HepG2 (cell line): ENCODE data around the gene ZKSCAN4. TPM values are rescaled to one million over a fixed set of nuclear protein-coding genes. Genes with fewer than 3 reads are reported as not detected.
A peak's percentile ranks its signal among the peaks of the same experiment; 100 is the strongest.

Experiments
- ATF3 ChIP-seq: sonication (generic); formaldehyde crosslinking; IDR thresholded peaks from 2 replicates; pipeline ENCODE4 v1.4.0; 2020; ENCODE audit warnings: missing genetic modification reagents
- HBP1 ChIP-seq: IDR thresholded peaks from 2 replicates; pipeline ENCODE4 v1.6.1; 2016; ENCODE audit warnings: low read depth, control low read depth
- NONO ChIP-seq, 2 experiments: fragments of 450-650 bp in 1 of 2; sonication (generic) in 1 of 2; formaldehyde crosslinking in 1 of 2; IDR thresholded peaks in 1 of 2; conservative IDR thresholded peaks in 1 of 2; 2 replicates each; pipeline versions ENCODE4 v1.6.1 to v1.8.0; 2017 to 2022; ENCODE audit warnings: mild to moderate bottlenecking in 1 of 2, missing genetic modification reagents in 1 of 2, moderate library complexity in 1 of 2
- NR2F6 ChIP-seq, 2 experiments: IDR thresholded peaks; 2 replicates each; pipeline ENCODE4 v1.6.1; 2016; ENCODE audit warnings: antibody characterized with exemption in 1 of 2, mild to moderate bottlenecking in 1 of 2
- PLSCR1 ChIP-seq: sonication (generic); formaldehyde crosslinking; IDR thresholded peaks from 2 replicates; pipeline ENCODE4 v1.5.0; 2020; ENCODE audit warnings: missing genetic modification reagents, mild to moderate bottlenecking, borderline replicate concordance
- RBFOX2 ChIP-seq: fragments of 200-400 bp; formaldehyde crosslinking; IDR thresholded peaks from 2 replicates; pipeline ENCODE4 v1.6.1; 2017; ENCODE audit warnings: low read depth, mild to moderate bottlenecking, low read length
- TOPORS ChIP-seq: sonication (generic); formaldehyde crosslinking; IDR thresholded peaks from 2 replicates; pipeline ENCODE4 v1.8.0; 2023; ENCODE audit warnings: mild to moderate bottlenecking, missing genetic modification reagents
- ZFP37 ChIP-seq: sonication (generic); formaldehyde crosslinking; IDR thresholded peaks from 2 replicates; pipeline ENCODE4 v1.4.0; 2020; ENCODE audit warnings: missing genetic modification reagents, borderline replicate concordance
- ZFY ChIP-seq: sonication (generic); formaldehyde crosslinking; IDR thresholded peaks from 2 replicates; pipeline ENCODE4 v1.4.0; 2020; ENCODE audit warnings: missing genetic modification reagents
- ZNF446 ChIP-seq: sonication (generic); formaldehyde crosslinking; IDR thresholded peaks from 2 replicates; pipeline ENCODE4 v1.5.0; 2020; ENCODE audit warnings: mild to moderate bottlenecking, missing genetic modification reagents
- polyA plus RNA-seq, 8 experiments: library from polyadenylated mRNA; depleted of rRNA in 3 of 8; stranded (reverse) in 7 of 8; unstranded in 1 of 8; fragments of >200 nt; fragmentation: Illumina TruSeq in 4 of 8; extraction: Trizol in 4 of 8; gene quantifications; 2 replicates each; pipeline versions ENCODE4 v1.2.1 to v1.2.3, GENCODE V29; 2011 to 2016; ENCODE audit warnings: low read depth in 4 of 8, missing spikeins in 1 of 8, mixed read lengths in 1 of 8; ENCODE audit not compliant: insufficient read depth in 1 of 8
- total RNA-seq, 5 experiments: library from RNA; depleted of rRNA; stranded (reverse); fragments of >200 nt; fragmentation: Illumina TruSeq; extraction: Trizol; gene quantifications; 2 replicates each; pipeline ENCODE4 v1.2.3, GENCODE V29; 2016; ENCODE audit warnings: low read depth in 1 of 5
- TF ChIP-seq, protein P1 (sequence below): sonication (generic); formaldehyde crosslinking; IDR thresholded peaks from 2 replicates; pipeline ENCODE4 v1.4.0; 2020; ENCODE audit warnings: missing genetic modification reagents, mild to moderate bottlenecking, borderline replicate concordance
- TF ChIP-seq, protein P2 (sequence below): sonication (generic); formaldehyde crosslinking; IDR thresholded peaks from 2 replicates; pipeline ENCODE4 v1.4.0; 2020; ENCODE audit warnings: mild to moderate bottlenecking, missing genetic modification reagents
- TF ChIP-seq, protein P3 (sequence below): sonication (generic); formaldehyde crosslinking; IDR thresholded peaks from 2 replicates; pipeline ENCODE4 v1.4.0; 2020; ENCODE audit warnings: missing genetic modification reagents
- TF ChIP-seq, protein P4 (sequence below): sonication (generic); formaldehyde crosslinking; IDR thresholded peaks from 2 replicates; pipeline ENCODE4 v1.5.0; 2020; ENCODE audit warnings: mild to moderate bottlenecking, missing genetic modification reagents

ZKSCAN4 gene
- total and polyA plus RNA-seq, 2 of the 13 experiments (the other 11 are each of a cell fraction or from before 2014, with no cell fraction given): 2.9 to 7.8 TPM

DNA sequence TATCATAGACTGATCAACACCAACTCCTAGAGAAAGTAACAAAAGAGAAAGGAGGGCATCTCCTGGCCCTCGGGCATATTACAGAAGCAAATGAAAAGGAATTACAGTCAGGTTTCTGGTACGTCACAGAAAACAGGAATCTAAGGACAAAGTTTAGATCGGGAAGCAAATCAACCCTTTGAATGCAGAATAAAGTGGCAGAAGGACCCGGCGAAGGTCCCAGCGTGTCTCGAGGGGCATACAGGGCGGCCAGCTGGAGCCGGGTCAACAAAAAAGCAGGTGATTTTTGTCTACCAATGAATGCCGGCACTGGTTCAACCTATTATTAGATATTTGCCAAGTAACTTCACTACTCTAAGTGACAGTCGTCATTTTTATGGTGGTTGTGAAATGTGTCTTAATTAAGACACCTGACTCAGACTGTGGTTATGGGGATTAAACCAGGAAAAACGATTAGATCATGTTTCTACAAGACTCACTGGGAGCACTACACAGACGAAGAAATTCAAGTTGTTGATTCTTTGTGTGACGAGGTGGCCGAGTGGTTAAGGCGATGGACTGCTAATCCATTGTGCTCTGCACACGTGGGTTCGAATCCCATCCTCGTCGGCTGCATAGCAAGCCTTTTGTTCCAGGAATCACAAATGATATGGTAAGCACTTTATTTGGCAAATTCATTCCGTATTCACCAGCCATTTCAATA lies 39.4 kb downstream of the ZKSCAN4 start (continued):
- TF ChIP-seq, protein P1, sequence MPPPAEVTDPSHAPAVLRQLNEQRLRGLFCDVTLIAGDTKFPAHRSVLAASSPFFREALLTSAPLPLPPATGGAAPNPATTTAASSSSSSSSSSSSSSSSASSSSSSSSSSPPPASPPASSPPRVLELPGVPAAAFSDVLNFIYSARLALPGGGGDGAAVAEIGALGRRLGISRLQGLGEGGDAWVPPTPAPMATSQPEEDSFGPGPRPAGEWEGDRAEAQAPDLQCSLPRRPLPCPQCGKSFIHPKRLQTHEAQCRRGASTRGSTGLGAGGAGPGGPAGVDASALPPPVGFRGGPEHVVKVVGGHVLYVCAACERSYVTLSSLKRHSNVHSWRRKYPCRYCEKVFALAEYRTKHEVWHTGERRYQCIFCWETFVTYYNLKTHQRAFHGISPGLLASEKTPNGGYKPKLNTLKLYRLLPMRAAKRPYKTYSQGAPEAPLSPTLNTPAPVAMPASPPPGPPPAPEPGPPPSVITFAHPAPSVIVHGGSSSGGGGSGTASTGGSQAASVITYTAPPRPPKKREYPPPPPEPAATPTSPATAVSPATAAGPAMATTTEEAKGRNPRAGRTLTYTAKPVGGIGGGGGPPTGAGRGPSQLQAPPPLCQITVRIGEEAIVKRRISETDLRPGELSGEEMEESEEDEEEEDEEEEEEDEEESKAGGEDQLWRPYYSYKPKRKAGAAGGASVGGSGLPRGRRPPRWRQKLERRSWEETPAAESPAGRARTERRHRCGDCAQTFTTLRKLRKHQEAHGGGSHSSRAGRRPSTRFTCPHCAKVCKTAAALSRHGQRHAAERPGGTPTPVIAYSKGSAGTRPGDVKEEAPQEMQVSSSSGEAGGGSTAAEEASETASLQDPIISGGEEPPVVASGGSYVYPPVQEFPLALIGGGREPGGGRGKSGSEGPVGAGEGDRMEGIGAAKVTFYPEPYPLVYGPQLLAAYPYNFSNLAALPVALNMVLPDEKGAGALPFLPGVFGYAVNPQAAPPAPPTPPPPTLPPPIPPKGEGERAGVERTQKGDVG: no peak
- TF ChIP-seq NR2F6 (IDR thresholded peaks at IDR 0.05) (peak; percentile 29; the same call in 1 of the 2 replicates), NR2F6 (CRISPR knock-in tag; IDR thresholded peaks at IDR 0.05) (no peak), NONO (IDR thresholded peaks at IDR 0.05) (no peak), NONO (CRISPR knock-in tag; conservative IDR thresholded peaks at IDR 0.05) (peak; percentile 70), ZNF446 (CRISPR knock-in tag) (no peak), ZFP37 (CRISPR knock-in tag) (peak; percentile 57; the same call in 1 of the 2 replicates), ZFY (CRISPR knock-in tag) (no peak; the same call in 1 of the 2 replicates), RBFOX2 (no peak), PLSCR1 (no peak), TOPORS (CRISPR knock-in tag) (0 out of 2 replicates have a peak, but pooled peaks have one; percentile 59), ATF3 (CRISPR knock-in tag) (no peak; the same call in 1 of the 2 replicates), HBP1 (CRISPR knock-in tag) (no peak)
- TF ChIP-seq, protein P2, sequence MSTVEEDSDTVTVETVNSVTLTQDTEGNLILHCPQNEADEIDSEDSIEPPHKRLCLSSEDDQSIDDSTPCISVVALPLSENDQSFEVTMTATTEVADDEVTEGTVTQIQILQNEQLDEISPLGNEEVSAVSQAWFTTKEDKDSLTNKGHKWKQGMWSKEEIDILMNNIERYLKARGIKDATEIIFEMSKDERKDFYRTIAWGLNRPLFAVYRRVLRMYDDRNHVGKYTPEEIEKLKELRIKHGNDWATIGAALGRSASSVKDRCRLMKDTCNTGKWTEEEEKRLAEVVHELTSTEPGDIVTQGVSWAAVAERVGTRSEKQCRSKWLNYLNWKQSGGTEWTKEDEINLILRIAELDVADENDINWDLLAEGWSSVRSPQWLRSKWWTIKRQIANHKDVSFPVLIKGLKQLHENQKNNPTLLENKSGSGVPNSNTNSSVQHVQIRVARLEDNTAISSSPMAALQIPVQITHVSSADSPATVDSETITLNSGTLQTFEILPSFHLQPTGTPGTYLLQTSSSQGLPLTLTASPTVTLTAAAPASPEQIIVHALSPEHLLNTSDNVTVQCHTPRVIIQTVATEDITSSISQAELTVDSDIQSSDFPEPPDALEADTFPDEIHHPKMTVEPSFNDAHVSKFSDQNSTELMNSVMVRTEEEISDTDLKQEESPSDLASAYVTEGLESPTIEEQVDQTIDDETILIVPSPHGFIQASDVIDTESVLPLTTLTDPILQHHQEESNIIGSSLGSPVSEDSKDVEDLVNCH (CRISPR knock-in tag): no peak
- TF ChIP-seq, protein P3, sequence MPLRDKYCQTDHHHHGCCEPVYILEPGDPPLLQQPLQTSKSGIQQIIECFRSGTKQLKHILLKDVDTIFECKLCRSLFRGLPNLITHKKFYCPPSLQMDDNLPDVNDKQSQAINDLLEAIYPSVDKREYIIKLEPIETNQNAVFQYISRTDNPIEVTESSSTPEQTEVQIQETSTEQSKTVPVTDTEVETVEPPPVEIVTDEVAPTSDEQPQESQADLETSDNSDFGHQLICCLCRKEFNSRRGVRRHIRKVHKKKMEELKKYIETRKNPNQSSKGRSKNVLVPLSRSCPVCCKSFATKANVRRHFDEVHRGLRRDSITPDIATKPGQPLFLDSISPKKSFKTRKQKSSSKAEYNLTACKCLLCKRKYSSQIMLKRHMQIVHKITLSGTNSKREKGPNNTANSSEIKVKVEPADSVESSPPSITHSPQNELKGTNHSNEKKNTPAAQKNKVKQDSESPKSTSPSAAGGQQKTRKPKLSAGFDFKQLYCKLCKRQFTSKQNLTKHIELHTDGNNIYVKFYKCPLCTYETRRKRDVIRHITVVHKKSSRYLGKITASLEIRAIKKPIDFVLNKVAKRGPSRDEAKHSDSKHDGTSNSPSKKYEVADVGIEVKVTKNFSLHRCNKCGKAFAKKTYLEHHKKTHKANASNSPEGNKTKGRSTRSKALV (CRISPR knock-in tag): peak; percentile 80; the same call in 1 of the 2 replicates
- TF ChIP-seq, protein P4, sequence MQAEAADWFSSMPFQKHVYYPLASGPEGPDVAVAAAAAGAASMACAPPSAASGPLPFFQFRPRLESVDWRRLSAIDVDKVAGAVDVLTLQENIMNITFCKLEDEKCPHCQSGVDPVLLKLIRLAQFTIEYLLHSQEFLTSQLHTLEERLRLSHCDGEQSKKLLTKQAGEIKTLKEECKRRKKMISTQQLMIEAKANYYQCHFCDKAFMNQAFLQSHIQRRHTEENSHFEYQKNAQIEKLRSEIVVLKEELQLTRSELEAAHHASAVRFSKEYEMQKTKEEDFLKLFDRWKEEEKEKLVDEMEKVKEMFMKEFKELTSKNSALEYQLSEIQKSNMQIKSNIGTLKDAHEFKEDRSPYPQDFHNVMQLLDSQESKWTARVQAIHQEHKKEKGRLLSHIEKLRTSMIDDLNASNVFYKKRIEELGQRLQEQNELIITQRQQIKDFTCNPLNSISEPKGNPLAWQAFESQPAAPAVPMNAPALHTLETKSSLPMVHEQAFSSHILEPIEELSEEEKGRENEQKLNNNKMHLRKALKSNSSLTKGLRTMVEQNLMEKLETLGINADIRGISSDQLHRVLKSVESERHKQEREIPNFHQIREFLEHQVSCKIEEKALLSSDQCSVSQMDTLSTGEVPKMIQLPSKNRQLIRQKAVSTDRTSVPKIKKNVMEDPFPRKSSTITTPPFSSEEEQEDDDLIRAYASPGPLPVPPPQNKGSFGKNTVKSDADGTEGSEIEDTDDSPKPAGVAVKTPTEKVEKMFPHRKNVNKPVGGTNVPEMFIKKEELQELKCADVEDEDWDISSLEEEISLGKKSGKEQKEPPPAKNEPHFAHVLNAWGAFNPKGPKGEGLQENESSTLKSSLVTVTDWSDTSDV (CRISPR knock-in tag): no peak
